ENCODE results near the gene RGS6. TPM values are rescaled to one million over a fixed set of nuclear protein-coding genes. Genes with fewer than 3 reads are reported as not detected.

Gene RGS6
- total and polyA plus RNA-seq, 4 donors = 0.06 to 5.3 (median 0.17) TPM; not detected in 1

DNA sequence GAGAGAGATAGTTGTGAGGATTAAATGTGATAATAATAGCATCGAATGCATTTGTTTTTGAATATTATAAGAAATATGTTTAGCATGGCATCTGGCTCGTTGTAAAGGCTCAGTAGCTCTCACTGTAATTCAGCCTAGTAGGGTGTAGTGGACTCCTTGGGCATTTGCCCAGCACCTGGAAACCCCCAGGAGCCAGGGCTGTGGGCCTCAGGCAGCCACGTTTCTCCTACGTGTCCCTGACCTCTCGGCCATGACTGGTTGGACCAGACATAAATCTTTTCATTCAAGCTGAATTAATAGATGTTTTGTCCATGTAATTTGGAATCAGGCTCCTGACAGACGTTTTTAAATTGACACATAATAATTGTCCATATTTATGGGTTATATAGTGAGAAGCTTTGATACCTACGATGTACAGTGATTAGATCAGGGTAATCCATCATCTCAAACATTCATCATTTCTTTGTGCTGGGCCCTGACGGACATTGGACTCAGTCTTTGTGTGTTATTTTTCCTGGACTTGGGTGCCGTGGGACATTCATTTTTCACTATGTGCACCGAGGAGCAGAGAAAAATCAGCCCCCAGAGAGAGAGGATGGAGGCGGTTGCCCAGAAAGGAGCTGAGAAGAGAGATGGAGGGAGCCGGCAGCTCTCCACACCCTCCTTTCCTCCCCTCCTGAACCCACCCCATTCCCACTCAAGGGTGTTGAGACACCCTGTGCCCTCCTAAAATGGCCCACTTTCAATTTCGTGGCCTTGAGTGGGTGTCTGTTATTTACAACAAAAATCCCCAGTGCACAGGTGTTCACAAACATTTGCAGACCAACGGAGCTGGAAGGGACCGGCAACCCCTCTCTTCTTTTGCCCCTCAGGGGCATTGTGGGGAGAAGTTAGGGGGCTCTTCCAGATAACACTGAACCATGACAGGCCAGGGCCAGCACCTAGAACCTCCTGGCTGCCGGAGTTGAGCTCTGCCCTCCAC is 665.3 kb downstream of the RGS6 start:
- DNase-seq (ENCODE audit: low spot score) = no peak
- WGBS = 77% methylated on average over 16 of the region's 16 CpGs
- TF ChIP-seq YY1 (IDR thresholded peaks at IDR 0.05) = no peak
- TF ChIP-seq, protein P1, sequence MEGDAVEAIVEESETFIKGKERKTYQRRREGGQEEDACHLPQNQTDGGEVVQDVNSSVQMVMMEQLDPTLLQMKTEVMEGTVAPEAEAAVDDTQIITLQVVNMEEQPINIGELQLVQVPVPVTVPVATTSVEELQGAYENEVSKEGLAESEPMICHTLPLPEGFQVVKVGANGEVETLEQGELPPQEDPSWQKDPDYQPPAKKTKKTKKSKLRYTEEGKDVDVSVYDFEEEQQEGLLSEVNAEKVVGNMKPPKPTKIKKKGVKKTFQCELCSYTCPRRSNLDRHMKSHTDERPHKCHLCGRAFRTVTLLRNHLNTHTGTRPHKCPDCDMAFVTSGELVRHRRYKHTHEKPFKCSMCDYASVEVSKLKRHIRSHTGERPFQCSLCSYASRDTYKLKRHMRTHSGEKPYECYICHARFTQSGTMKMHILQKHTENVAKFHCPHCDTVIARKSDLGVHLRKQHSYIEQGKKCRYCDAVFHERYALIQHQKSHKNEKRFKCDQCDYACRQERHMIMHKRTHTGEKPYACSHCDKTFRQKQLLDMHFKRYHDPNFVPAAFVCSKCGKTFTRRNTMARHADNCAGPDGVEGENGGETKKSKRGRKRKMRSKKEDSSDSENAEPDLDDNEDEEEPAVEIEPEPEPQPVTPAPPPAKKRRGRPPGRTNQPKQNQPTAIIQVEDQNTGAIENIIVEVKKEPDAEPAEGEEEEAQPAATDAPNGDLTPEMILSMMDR (IDR thresholded peaks at IDR 0.05; ENCODE audit: low read depth, low read length, missing input control) = no peak
- no peak for TF ChIP-seq JUND (IDR thresholded peaks at IDR 0.05)
- TF ChIP-seq, protein P2, sequence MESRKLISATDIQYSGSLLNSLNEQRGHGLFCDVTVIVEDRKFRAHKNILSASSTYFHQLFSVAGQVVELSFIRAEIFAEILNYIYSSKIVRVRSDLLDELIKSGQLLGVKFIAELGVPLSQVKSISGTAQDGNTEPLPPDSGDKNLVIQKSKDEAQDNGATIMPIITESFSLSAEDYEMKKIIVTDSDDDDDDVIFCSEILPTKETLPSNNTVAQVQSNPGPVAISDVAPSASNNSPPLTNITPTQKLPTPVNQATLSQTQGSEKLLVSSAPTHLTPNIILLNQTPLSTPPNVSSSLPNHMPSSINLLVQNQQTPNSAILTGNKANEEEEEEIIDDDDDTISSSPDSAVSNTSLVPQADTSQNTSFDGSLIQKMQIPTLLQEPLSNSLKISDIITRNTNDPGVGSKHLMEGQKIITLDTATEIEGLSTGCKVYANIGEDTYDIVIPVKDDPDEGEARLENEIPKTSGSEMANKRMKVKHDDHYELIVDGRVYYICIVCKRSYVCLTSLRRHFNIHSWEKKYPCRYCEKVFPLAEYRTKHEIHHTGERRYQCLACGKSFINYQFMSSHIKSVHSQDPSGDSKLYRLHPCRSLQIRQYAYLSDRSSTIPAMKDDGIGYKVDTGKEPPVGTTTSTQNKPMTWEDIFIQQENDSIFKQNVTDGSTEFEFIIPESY (IDR thresholded peaks at IDR 0.05) = no peak

DNA sequence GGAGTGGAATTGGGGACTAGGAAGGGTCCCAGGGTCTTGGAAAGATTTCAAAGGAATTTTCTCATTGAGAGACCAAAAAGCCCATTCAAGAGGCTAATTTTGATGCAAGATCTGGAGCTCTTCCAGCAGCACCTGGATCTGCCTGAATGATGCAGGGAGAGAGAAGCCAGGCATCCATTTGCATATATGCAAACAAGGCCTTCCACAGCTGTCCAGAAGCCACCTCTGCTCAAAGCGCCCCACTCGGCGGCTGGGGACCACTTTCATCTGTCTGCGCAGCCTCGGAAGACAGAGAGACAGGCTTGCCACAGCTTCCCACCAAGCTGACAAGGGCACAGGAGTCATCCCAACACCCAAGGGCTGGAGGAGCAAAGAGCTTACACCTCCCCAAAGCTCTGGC is 666.1 kb downstream of the RGS6 start:
- no peak for DNase-seq (ENCODE audit: low spot score)
- TF ChIP-seq GABPA (IDR thresholded peaks at IDR 0.05 in 1 of 2, conservative IDR thresholded peaks at IDR 0.05 in 1 of 2) (no peak), JUND (IDR thresholded peaks at IDR 0.05) (no peak), FOXA2 (IDR thresholded peaks at IDR 0.05) (no peak), YY1 (IDR thresholded peaks at IDR 0.05) (no peak), RAD21 (IDR thresholded peaks at IDR 0.05) (no peak), TAF1 (conservative IDR thresholded peaks at IDR 0.05) (no peak), NR2F2 (IDR thresholded peaks at IDR 0.05) (no peak), HNF4G (IDR thresholded peaks at IDR 0.05) (no peak), EGR1 (IDR thresholded peaks at IDR 0.05; ENCODE audit: low read depth in 2 of 2) (no peak), RXRA (IDR thresholded peaks at IDR 0.05) (no peak), HNF4A (conservative IDR thresholded peaks at IDR 0.05) (no peak), FOXA1 (IDR thresholded peaks at IDR 0.05) (no peak), SP1 (IDR thresholded peaks at IDR 0.05) (no peak)
- TF ChIP-seq, protein P2 (IDR thresholded peaks at IDR 0.05) = no peak
- TF ChIP-seq, protein P3, sequence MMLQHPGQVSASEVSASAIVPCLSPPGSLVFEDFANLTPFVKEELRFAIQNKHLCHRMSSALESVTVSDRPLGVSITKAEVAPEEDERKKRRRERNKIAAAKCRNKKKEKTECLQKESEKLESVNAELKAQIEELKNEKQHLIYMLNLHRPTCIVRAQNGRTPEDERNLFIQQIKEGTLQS (IDR thresholded peaks at IDR 0.05) = no peak
- TF ChIP-seq, protein P1 (IDR thresholded peaks at IDR 0.05; ENCODE audit: low read depth, low read length, missing input control) = no peak
- TF ChIP-seq, protein P4, sequence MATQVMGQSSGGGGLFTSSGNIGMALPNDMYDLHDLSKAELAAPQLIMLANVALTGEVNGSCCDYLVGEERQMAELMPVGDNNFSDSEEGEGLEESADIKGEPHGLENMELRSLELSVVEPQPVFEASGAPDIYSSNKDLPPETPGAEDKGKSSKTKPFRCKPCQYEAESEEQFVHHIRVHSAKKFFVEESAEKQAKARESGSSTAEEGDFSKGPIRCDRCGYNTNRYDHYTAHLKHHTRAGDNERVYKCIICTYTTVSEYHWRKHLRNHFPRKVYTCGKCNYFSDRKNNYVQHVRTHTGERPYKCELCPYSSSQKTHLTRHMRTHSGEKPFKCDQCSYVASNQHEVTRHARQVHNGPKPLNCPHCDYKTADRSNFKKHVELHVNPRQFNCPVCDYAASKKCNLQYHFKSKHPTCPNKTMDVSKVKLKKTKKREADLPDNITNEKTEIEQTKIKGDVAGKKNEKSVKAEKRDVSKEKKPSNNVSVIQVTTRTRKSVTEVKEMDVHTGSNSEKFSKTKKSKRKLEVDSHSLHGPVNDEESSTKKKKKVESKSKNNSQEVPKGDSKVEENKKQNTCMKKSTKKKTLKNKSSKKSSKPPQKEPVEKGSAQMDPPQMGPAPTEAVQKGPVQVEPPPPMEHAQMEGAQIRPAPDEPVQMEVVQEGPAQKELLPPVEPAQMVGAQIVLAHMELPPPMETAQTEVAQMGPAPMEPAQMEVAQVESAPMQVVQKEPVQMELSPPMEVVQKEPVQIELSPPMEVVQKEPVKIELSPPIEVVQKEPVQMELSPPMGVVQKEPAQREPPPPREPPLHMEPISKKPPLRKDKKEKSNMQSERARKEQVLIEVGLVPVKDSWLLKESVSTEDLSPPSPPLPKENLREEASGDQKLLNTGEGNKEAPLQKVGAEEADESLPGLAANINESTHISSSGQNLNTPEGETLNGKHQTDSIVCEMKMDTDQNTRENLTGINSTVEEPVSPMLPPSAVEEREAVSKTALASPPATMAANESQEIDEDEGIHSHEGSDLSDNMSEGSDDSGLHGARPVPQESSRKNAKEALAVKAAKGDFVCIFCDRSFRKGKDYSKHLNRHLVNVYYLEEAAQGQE (IDR thresholded peaks at IDR 0.05) = no peak
- TF ChIP-seq, protein P5, sequence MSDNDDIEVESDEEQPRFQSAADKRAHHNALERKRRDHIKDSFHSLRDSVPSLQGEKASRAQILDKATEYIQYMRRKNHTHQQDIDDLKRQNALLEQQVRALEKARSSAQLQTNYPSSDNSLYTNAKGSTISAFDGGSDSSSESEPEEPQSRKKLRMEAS (IDR thresholded peaks at IDR 0.05) = no peak
- Histone ChIP-seq H3K4me1 (ENCODE audit: control insufficient read depth in 4 of 4, insufficient read depth in 4 of 4, low read length in 3 of 4) (peaks cover 0 to 11% (median 0%) of the 10 kb centered on the region in 4 donors), H3K4me3 (ENCODE audit: low read depth in 1 of 3, low read length in 3 of 3) (no peak overlapping the region), H3K27ac (ENCODE audit: low read depth in 1 of 2, low read length in 2 of 2) (no peak overlapping the region), H3K36me3 (ENCODE audit: control insufficient read depth in 4 of 4, insufficient read depth in 3 of 4, low read depth in 1 of 4, low read length in 3 of 4) (no peaks in the 10 kb centered on the region), H3K9me3 (ENCODE audit: control insufficient read depth in 4 of 4, low read length in 3 of 4) (no peaks in the 10 kb centered on the region), H3K27me3 (ENCODE audit: control insufficient read depth in 4 of 4, insufficient read depth in 4 of 4, low read length in 3 of 4) (no peaks in the 10 kb centered on the region), H3K9ac (ENCODE audit: low read depth in 1 of 2, low read length in 2 of 2) (no peak overlapping the region)
- WGBS = 96% methylated on average over 5 of the region's 5 CpGs

More for the DNA sequence above, 665.3 kb downstream of the RGS6 start:
- Histone ChIP-seq H3K9me3 (ENCODE audit: control insufficient read depth in 4 of 4, low read length in 3 of 4) (no peaks in the 10 kb centered on the region), H3K27ac (ENCODE audit: low read depth in 1 of 2, low read length in 2 of 2) (no peak overlapping the region), H3K27me3 (ENCODE audit: control insufficient read depth in 4 of 4, insufficient read depth in 4 of 4, low read length in 3 of 4) (no peaks in the 10 kb centered on the region), H3K9ac (ENCODE audit: low read depth in 1 of 2, low read length in 2 of 2) (no peak overlapping the region), H3K36me3 (ENCODE audit: control insufficient read depth in 4 of 4, insufficient read depth in 3 of 4, low read depth in 1 of 4, low read length in 3 of 4) (no peaks in the 10 kb centered on the region), H3K4me3 (ENCODE audit: low read depth in 1 of 3, low read length in 3 of 3) (no peak overlapping the region), H3K4me1 (ENCODE audit: control insufficient read depth in 4 of 4, insufficient read depth in 4 of 4, low read length in 3 of 4) (peaks cover 0 to 11% (median 0%) of the 10 kb centered on the region in 4 donors)
